MM.1S (cell line): Measurements from ENCODE around the gene USP6NL.

Experiments used
- DNase-seq: peaks from one replicate; pipeline ENCODE4 v3.0.0-alpha.2; 2015
- H2AFZ ChIP-seq: fragments of 300-600 bp; sonication (generic); 2 replicates; pipeline ENCODE4 v1.6.0; 2016; ENCODE audit warnings: antibody characterized with exemption, low read length
- H3F3A ChIP-seq: fragments of 300-600 bp; sonication (generic); 2 replicates; pipeline ENCODE4 v1.6.1; 2016; ENCODE audit warnings: mild to moderate bottlenecking, antibody characterized with exemption, low read length, moderate library complexity, mixed read lengths; ENCODE audit not compliant: insufficient read depth
- H3K27ac ChIP-seq: fragments of 300-600 bp; sonication (generic); 2 replicates; pipeline ENCODE4 v1.5.1; 2016; ENCODE audit warnings: mild to moderate bottlenecking, low read length
- H3K27me3 ChIP-seq: fragments of 300-600 bp; sonication (generic); replicated peaks from 2 replicates; pipeline ENCODE4 v1.6.0; 2016; ENCODE audit warnings: low read length; ENCODE audit not compliant: insufficient read depth
- H3K36me3 ChIP-seq: fragments of 300-600 bp; sonication (generic); replicated peaks from 2 replicates; pipeline ENCODE4 v1.6.1; 2016; ENCODE audit warnings: mild to moderate bottlenecking, low read length, mixed read lengths; ENCODE audit not compliant: insufficient read depth
- H3K4me1 ChIP-seq: fragments of 300-600 bp; sonication (generic); 2 replicates; pipeline ENCODE4 v1.6.1; 2016; ENCODE audit warnings: low read length, mixed read lengths
- H3K4me2 ChIP-seq: fragments of 300-600 bp; sonication (generic); 2 replicates; pipeline ENCODE4 v1.6.0; 2016; ENCODE audit warnings: low read depth, low read length
- H3K4me3 ChIP-seq: fragments of 300-600 bp; sonication (generic); 2 replicates; pipeline ENCODE4 v1.5.1; 2016; ENCODE audit warnings: low read length, mixed read lengths
- H3K79me2 ChIP-seq: fragments of 300-600 bp; sonication (generic); 2 replicates; pipeline ENCODE4 v1.6.1; 2016; ENCODE audit warnings: mixed run types, low read length, mixed read lengths
- H3K9ac ChIP-seq: fragments of 300-600 bp; sonication (generic); 2 replicates; pipeline ENCODE4 v1.6.1; 2016; ENCODE audit warnings: low read length, mixed read lengths
- H3K9me2 ChIP-seq: fragments of 300-600 bp; sonication (generic); replicated peaks from 2 replicates; pipeline ENCODE4 v1.6.1; 2016; ENCODE audit warnings: mild to moderate bottlenecking, low read length, mixed read lengths; ENCODE audit not compliant: insufficient read depth
- H3K9me3 ChIP-seq: fragments of 300-600 bp; sonication (generic); replicated peaks from 2 replicates; pipeline ENCODE4 v1.6.1; 2016; ENCODE audit warnings: mild to moderate bottlenecking, low read length, mixed read lengths; ENCODE audit not compliant: insufficient read depth
- H4K20me1 ChIP-seq: fragments of 300-600 bp; sonication (generic); 2 replicates; pipeline ENCODE4 v1.6.1; 2016; ENCODE audit warnings: mild to moderate bottlenecking, low read length, moderate library complexity, mixed read lengths; ENCODE audit not compliant: insufficient read depth
- CTCF ChIP-seq: fragments of 300-600 bp; sonication (generic); IDR thresholded peaks from 2 replicates; pipeline ENCODE4 v1.5.1; 2016; ENCODE audit warnings: antibody characterized with exemption, low read length, mixed read lengths
- EZH2 ChIP-seq: fragments of 300-600 bp; sonication (generic); optimal IDR thresholded peaks from 2 replicates; pipeline ENCODE3; 2017; ENCODE audit warnings: low read depth, mild to moderate bottlenecking, antibody characterized with exemption, low read length, mixed read lengths
- EZH2phosphoT487 ChIP-seq: fragments of 300-600 bp; sonication (generic); IDR thresholded peaks from 2 replicates; pipeline ENCODE4 v1.6.1; 2018; ENCODE audit warnings: antibody characterized with exemption, low read length

Gene USP6NL

GRCh38 chr10:11594589-11595394 is 16.7 kb downstream of the USP6NL start:
- Histone ChIP-seq H3K27ac (no peak overlapping the region), H3K9me3 (no peaks in the 10 kb centered on the region), H3K4me3 (no peak overlapping the region), H2AFZ (no peak overlapping the region), H3K79me2 (no peaks in the 10 kb centered on the region), H3K4me1 (no peaks in the 10 kb centered on the region), H3K27me3 (no peaks in the 10 kb centered on the region), H3K36me3 (no peaks in the 10 kb centered on the region), H4K20me1 (no peaks in the 10 kb centered on the region), H3K9ac (no peak overlapping the region), H3K9me2 (no peaks in the 10 kb centered on the region), H3K4me2 (no peak overlapping the region), H3F3A (no peaks in the 10 kb centered on the region)
- TF ChIP-seq EZH2 (no peak), CTCF (no peak), EZH2phosphoT487 (no peak)
- DNase-seq: no peak

DNA sequence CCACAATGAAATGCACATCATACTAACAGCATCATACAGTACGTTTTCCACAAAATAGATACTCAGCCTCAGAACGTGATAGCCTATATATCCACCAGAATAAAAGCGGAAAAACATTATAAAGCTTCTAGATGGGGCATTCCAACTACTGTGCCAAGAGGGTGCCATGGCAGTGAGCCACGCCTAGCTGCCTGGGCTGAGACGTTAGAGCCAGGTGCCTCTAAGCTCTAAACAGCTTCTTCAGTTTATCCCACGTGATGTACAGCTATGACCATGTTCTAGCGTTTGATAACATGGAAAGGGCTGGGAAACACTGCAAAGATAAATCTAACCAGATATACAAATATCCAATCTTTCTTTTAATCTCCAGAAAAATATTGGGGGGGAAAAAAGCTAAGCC is 17.8 kb downstream of the USP6NL start:
- no peaks in the 10 kb centered on the region for H3F3A ChIP-seq
- DNase-seq: no peak
- no peaks in the 10 kb centered on the region for H4K20me1 ChIP-seq
- H3K9me2 ChIP-seq: no peaks in the 10 kb centered on the region
- H3K4me2 ChIP-seq: no peak overlapping the region
- no peak overlapping the region for H3K27ac ChIP-seq
- H3K9me3 ChIP-seq: no peaks in the 10 kb centered on the region
- H3K79me2 ChIP-seq: no peaks in the 10 kb centered on the region
- no peak overlapping the region for H2AFZ ChIP-seq
- no peaks in the 10 kb centered on the region for H3K36me3 ChIP-seq
- no peaks in the 10 kb centered on the region for H3K27me3 ChIP-seq
- TF ChIP-seq EZH2phosphoT487 (no peak), CTCF (no peak), EZH2 (no peak)
- no peak overlapping the region for H3K4me3 ChIP-seq
- no peaks in the 10 kb centered on the region for H3K4me1 ChIP-seq
- no peak overlapping the region for H3K9ac ChIP-seq

DNA sequence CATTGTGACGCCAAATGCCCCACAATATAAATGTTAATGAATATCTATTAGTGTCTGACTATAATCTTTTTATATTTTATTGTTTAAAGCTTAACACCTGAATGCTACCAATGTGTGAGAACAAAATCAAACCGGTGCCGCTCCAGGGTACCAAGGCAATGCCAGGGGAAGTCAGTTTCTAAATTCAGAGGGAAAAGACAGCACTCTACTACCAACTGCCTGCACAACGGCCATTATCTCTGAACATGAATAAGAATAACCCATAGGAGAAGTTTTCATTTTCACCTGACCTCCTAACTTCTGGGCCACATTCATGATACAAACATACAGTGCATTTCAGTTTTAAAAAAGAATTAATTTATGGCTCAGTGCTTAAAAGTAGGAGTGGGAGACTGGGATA is 21.7 kb downstream of the USP6NL start:
- H3K4me1 ChIP-seq: no peaks in the 10 kb centered on the region
- H3K27ac ChIP-seq: no peak overlapping the region
- no peaks in the 10 kb centered on the region for H3K9me2 ChIP-seq
- H3K4me3 ChIP-seq: no peak overlapping the region
- no peak overlapping the region for H3K4me2 ChIP-seq
- no peaks in the 10 kb centered on the region for H3K36me3 ChIP-seq
- H3F3A ChIP-seq: no peaks in the 10 kb centered on the region
- no peak for TF ChIP-seq EZH2phosphoT487
- TF ChIP-seq CTCF: no peak
- no peak for TF ChIP-seq EZH2
- H3K27me3 ChIP-seq: no peaks in the 10 kb centered on the region
- H3K9ac ChIP-seq: no peak overlapping the region
- no peaks in the 10 kb centered on the region for H3K79me2 ChIP-seq
- DNase-seq: no peak
- no peak overlapping the region for H2AFZ ChIP-seq
- no peaks in the 10 kb centered on the region for H3K9me3 ChIP-seq
- no peaks in the 10 kb centered on the region for H4K20me1 ChIP-seq
